ENCODE results near the gene RSBN1. TPM values are rescaled to one million over a fixed set of nuclear protein-coding genes. Genes with fewer than 3 reads are reported as not detected.

RSBN1 gene
- total and polyA plus RNA-seq, 9 of the 15 experiments (the other 6 are each of a cell fraction or from before 2014, with no cell fraction given), result 4.5 to 24.3 (median 13.0) TPM

DNA sequence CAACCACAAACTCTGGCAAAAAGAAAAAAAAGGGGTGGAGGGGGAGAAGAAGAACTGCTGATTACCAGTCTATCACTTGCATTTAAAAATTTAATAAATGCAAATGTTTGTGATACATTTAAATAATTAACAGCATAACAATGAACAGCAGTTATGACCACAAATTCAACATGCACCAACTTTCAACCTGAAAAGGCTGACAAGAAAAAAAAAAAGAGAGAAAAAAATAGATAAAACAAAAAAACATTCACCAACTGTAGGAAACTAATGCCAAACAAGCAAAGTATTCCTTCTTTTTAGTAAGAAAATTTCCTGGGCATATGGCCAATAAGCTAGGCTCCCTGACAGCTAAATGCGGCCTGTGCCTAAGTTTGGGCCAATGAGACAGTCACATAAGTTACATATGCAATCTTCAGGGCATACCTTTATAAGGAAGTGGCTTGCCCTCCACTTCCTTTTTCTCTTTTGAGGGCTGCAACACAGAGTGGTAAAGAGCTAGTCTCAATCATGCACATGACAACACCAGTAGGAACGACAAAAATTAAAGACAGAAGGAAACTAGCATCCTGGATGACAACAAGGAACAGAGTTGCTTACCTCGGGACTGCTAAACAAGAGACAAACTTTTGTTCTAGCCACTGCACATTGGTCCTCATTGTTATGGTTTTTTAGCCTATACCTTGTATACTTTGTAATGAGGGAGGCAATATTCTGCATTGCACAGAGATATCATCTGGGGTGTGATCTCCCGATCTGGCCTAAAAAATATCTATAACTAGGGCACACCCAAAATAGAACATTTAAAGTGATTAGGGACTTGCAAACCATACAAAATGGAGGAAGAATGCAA, 28.8 kb downstream of the RSBN1 start (continued):
- TF ChIP-seq, protein P1, sequence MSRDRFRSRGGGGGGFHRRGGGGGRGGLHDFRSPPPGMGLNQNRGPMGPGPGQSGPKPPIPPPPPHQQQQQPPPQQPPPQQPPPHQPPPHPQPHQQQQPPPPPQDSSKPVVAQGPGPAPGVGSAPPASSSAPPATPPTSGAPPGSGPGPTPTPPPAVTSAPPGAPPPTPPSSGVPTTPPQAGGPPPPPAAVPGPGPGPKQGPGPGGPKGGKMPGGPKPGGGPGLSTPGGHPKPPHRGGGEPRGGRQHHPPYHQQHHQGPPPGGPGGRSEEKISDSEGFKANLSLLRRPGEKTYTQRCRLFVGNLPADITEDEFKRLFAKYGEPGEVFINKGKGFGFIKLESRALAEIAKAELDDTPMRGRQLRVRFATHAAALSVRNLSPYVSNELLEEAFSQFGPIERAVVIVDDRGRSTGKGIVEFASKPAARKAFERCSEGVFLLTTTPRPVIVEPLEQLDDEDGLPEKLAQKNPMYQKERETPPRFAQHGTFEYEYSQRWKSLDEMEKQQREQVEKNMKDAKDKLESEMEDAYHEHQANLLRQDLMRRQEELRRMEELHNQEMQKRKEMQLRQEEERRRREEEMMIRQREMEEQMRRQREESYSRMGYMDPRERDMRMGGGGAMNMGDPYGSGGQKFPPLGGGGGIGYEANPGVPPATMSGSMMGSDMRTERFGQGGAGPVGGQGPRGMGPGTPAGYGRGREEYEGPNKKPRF (IDR thresholded peaks at IDR 0.05; ENCODE audit: low read depth, low read length), result no peak
- TF ChIP-seq CBX5 (IDR thresholded peaks at IDR 0.05; ENCODE audit: borderline replicate concordance, low read depth) (no peak), SIX5 (IDR thresholded peaks at IDR 0.05; ENCODE audit: borderline replicate concordance in 1 of 2, insufficient read depth in 1 of 2, low read depth in 1 of 2, low read length in 2 of 2) (no peak), NFYB (IDR thresholded peaks at IDR 0.05; ENCODE audit: extremely low read depth, insufficient read length) (no peak), EWSR1 (IDR thresholded peaks at IDR 0.05; ENCODE audit: borderline replicate concordance, low read depth, partially characterized antibody) (no peak), ZFX (CRISPR knock-in tag; IDR thresholded peaks at IDR 0.05) (peak; percentile 69), ZSCAN32 (CRISPR knock-in tag; IDR thresholded peaks at IDR 0.05) (no peak), SRF (CRISPR knock-in tag; IDR thresholded peaks at IDR 0.05) (peak; percentile 75 to 97; a peak in 3 of 4 replicates), RCOR1 (IDR thresholded peaks at IDR 0.05; ENCODE audit: borderline replicate concordance in 1 of 2, low read depth in 2 of 2, low read length in 2 of 2) (no peak), MEIS2 (IDR thresholded peaks at IDR 0.05; ENCODE audit: partially characterized antibody) (peak; percentile 2), ZNF324 (CRISPR knock-in tag; IDR thresholded peaks at IDR 0.05) (no peak), MXI1 (IDR thresholded peaks at IDR 0.05; ENCODE audit: low read depth, low read length) (no peak), GABPA (tag; conservative IDR thresholded peaks at IDR 0.05; ENCODE audit: low read depth) (peak; percentile 34; the same call in 1 of the 2 replicates), HMGN3 (IDR thresholded peaks at IDR 0.05; ENCODE audit: borderline replicate concordance, extremely low read depth, insufficient read length, low read depth, low read length) (no peak), ZKSCAN1 (IDR thresholded peaks at IDR 0.05; ENCODE audit: low read depth, low read length) (no peak)
- TF ChIP-seq, protein P2, sequence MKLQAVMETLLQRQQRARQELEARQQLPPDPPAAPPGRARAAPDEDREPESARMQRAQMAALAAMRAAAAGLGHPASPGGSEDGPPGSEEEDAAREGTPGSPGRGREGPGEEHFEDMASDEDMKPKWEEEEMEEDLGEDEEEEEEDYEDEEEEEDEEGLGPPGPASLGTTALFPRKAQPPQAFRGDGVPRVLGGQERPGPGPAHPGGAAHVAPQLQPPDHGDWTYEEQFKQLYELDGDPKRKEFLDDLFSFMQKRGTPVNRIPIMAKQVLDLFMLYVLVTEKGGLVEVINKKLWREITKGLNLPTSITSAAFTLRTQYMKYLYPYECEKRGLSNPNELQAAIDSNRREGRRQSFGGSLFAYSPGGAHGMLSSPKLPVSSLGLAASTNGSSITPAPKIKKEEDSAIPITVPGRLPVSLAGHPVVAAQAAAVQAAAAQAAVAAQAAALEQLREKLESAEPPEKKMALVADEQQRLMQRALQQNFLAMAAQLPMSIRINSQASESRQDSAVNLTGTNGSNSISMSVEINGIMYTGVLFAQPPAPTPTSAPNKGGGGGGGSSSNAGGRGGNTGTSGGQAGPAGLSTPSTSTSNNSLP (IDR thresholded peaks at IDR 0.05; ENCODE audit: borderline replicate concordance, low read depth, low read length), result no peak
- TF ChIP-seq, protein P3, sequence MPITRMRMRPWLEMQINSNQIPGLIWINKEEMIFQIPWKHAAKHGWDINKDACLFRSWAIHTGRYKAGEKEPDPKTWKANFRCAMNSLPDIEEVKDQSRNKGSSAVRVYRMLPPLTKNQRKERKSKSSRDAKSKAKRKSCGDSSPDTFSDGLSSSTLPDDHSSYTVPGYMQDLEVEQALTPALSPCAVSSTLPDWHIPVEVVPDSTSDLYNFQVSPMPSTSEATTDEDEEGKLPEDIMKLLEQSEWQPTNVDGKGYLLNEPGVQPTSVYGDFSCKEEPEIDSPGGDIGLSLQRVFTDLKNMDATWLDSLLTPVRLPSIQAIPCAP (CRISPR knock-in tag; IDR thresholded peaks at IDR 0.05; ENCODE audit: borderline replicate concordance), result no peak
- TF ChIP-seq, protein P4, sequence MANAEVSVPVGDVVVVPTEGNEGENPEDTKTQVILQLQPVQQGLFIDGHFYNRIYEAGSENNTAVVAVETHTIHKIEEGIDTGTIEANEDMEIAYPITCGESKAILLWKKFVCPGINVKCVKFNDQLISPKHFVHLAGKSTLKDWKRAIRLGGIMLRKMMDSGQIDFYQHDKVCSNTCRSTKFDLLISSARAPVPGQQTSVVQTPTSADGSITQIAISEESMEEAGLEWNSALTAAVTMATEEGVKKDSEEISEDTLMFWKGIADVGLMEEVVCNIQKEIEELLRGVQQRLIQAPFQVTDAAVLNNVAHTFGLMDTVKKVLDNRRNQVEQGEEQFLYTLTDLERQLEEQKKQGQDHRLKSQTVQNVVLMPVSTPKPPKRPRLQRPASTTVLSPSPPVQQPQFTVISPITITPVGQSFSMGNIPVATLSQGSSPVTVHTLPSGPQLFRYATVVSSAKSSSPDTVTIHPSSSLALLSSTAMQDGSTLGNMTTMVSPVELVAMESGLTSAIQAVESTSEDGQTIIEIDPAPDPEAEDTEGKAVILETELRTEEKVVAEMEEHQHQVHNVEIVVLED (CRISPR knock-in tag; IDR thresholded peaks at IDR 0.05), result no peak
